HG03571 (cell line): Measurements from ENCODE around the gene TMEM147.

Experiments
- ATAC-seq: cut with Tn5 transposase; IDR thresholded peaks from one replicate; pipeline ENCODE4 v1.9.1; 2021; ENCODE audit not compliant: unreplicated experiment

TMEM147 gene, protein sequence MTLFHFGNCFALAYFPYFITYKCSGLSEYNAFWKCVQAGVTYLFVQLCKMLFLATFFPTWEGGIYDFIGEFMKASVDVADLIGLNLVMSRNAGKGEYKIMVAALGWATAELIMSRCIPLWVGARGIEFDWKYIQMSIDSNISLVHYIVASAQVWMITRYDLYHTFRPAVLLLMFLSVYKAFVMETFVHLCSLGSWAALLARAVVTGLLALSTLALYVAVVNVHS

DNA sequence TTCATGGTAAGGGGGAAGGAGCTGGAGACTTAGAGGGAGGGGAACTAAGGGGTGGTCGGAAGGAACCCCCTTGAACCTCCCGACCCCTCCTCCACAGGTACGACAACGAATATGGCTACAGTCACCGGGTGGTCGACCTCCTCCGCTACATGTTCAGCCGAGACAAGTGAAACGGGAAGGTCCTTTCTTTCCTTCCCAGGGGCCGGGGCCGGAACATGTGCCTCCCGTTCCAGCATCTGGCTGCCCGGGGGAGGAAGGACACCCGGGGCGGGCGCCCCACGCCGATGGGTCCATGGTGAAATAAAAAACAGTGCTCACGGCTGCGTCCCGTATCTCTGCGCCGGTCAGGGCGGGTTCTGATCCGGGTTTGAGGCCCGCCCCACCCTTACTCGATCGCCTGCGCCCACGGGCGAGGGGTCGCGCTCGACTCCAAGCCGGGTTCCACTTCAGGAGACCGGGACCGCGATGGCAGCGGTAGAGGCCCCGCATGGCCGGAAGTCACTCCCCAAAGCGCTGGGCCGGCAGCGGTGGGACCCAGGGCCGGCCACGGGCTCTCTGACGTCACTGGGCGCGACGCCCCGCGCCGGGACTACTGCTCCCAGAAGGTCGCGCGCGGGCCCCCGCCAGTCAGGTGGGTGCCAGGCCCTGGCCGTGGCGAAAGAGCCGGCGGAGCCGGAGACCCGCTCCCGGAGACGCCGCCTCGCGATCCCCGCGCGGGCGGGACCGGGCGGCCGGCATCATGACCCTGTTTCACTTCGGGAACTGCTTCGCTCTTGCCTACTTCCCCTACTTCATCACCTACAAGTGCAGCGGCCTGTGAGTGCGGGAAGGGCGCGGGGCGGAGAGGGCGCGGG is at the start of gene TMEM147:
TSS of gene TMEM147 (plus strand) at position 626 of the 854 bp plus-strand sequence. CDS start at position 740, 114 bp downstream.
- peak; percentile 72 for ATAC-seq

DNA sequence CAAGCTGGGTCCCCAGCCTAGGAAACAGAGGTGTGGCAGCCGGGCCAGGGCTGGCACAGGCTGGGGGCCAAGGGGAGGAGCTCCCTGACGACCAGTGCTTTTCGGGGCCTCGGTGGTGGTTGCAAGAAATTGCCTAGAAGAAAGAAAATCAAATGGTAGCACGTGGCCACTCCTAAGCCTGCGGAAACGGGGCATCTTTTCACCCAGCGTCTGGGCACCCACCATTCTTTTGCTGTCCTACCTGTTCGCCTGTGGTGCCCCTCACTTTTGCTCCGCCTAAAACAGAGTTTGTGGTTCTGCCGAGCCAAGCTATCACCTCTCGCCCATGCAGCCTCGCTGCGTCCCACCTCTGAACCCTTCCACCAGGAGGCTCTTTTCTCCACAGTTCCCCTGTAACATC is 48.0 kb upstream of the TMEM147 start:
- ATAC-seq = no peak

DNA sequence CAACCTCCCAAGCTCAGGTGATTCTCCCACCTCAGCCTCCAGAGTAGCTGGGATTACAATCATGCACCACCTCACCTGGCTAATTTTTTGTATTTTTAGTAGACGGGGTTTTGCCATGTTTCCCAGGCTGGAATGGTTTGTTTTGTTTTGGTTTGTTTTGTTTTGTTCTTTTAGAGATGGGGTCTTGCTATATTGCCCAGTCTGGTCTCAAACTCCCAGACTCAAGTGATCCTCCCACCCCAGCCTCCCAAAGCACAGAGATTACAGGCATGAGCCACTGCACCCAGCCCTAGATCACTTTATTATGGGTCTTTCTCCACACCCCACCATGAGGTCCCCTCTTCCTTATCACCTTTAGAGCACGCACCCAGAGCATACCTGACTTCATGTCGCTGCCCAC is 47.2 kb upstream of the TMEM147 start:
- no peak for ATAC-seq

DNA sequence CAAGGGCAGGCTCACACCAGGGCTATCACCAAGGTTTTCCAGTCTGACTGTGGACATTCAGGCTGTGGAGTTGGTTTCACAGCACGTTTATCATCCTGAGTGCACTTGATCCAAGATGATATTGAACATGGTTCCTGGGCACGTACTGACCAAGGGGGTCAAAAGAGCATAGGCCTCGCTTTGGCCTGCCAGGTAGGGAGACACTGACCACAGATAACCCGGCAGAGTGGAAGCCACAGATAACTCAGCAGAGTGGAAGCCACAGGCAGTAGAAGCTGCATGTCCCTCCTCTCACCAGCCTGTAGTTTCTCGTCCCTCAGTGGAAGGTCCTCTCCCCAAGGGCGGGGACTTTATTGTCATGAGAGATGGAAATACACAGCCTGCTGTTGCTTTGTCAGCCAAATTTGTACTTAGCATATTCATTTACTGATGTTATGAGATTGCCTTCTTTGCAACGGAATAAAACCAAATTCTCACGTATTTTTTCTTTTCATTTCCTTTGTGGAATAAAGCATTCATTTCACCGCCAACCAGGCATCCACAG is 46.4 kb upstream of the TMEM147 start:
- no peak for ATAC-seq

DNA sequence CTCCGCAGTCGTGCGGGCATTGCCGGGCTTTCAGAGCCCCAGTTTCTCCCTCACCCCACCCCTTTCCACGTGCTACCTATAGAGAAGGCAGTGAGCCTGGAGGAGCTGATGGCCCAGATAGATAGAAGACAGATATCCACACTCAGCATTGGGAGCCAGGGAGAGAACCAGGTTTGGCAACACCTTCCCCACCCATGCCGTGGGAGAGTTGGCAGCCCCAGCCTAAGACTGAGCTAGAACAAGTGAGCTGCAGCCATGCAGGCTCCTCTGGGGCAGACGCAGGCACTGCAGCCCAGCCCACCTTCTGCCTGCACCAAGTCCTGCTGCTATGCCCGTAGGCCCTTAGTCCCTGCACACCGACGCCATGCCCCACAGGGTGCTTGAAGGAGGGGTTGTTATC is 44.8 kb upstream of the TMEM147 start:
- ATAC-seq = no peak

DNA sequence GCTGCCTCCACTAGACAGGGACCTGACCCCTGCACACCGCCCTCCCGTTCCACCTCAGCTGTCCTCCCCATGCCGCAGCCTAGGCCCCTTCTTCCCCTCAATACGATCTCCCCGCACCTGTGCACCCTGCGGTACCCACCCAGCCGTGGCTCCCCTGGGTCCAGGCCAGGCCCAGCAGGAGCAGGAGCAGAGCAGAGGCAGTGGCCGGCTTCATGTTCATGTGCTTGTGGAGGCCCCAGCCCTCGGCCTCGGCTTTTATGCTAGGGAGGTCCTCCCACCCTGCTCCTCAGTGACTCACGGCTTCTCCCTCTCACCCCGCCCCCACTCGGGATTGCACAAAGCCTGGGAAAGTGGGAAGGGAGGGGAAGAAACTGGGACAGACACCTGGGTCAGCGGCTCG is 43.7 kb upstream of the TMEM147 start:
- no peak for ATAC-seq

DNA sequence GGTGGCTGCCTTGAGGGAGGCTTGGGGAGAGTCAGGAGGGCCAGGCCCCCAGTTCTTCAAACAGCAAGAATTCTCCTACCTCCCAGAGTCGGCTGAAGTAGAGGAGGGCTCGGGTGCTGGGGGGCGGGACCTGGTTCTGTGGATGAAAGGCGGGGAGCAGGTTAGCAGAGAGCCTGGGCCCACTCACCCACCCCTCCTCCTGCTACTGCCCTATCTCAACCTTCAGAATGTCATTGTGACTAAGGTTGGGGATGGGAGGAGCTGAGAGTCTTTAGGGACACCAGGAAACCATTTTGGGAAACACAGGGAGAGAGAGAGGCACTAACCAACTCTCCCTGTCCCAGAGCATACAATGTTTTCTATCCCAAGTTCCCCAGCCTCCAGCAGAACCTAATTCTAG is 42.7 kb upstream of the TMEM147 start:
- ATAC-seq = no peak

DNA sequence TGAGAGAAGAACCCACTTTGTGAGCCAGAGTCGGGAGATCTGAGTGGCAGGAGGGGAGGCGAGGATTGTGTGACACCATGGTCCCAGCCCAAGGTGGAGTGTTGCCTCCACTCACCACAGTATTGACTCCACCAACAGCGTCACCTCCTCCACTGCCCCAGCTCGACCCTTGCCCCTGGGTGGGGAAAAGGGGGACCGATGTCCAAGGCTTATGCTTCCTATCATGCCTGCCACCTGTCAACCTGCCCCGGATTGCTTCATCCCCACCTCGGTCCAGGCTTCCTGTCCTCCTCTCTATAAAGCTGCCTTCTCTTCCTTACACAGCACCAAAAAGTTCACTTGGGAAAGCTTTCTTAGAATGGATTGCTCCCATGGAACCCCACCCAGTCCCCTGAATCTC is 39.4 kb upstream of the TMEM147 start:
- ATAC-seq = no peak

DNA sequence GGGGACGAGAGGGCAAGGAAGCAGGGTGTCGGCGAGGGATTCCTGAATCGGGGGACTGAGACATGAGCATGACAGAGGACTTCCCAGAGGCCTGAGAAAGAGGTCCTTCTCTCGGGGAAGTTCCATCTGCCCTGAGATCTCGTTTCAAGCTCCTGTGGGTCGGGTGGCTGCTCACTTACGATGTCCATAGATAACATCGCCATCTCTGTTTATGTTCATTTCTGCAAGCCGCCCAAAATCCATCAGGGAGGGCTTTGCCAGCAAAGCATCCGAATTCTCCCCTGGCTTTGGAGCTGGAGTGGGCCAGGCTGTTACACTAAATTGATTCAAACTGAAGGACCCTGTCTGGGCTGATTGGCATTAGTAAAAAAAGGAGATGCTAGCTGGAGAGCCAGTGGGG is 37.9 kb upstream of the TMEM147 start:
- no peak for ATAC-seq

DNA sequence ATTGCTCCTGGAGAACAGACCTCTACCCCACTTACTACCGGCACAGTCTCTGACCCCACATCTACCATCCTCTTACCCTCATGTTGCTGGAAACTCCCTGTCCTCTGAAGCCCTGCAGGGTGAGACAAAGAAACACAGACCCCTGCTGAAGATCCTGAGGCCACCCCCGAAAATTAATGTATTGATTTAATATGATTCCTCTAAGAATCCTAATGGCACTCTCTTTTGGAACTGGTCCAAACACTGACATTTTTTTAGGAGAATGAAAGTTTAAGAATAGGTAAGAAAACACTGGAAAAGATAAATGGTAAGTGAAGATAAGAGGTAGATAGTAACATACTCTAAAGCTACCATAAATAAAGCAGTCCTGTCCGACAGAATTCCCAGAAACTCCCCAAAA is 37.3 kb upstream of the TMEM147 start:
- no peak for ATAC-seq

DNA sequence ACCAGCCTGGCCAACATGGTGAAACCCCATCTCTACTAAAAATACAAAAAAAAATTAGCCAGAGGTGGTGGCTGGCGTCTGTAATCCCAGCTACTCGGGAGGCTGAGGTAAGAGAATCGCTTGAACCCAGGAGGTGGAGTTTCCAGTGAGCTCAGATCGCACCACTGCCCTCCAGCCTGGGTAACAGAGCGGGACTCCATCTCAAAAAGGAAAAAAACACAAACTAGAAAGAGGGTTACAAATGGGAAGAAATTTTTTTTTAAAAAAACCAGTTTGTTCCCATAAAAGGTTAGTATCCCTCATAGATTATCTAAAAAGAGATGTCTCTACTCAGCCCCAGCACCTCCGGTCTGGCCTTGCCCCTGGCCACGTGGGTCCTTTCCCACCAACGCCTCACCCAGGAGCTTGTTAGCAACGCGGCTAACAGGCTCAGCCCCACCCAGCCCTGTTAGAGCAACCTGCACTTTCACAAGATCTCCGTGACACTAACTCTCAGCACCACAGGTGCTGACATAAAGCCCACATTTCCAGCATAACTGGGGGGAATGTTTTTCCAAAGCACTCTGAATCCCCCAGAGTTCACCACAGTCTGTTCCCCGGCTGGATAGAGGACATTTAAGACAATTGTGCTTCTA is 36.3 kb upstream of the TMEM147 start:
- no peak for ATAC-seq

DNA sequence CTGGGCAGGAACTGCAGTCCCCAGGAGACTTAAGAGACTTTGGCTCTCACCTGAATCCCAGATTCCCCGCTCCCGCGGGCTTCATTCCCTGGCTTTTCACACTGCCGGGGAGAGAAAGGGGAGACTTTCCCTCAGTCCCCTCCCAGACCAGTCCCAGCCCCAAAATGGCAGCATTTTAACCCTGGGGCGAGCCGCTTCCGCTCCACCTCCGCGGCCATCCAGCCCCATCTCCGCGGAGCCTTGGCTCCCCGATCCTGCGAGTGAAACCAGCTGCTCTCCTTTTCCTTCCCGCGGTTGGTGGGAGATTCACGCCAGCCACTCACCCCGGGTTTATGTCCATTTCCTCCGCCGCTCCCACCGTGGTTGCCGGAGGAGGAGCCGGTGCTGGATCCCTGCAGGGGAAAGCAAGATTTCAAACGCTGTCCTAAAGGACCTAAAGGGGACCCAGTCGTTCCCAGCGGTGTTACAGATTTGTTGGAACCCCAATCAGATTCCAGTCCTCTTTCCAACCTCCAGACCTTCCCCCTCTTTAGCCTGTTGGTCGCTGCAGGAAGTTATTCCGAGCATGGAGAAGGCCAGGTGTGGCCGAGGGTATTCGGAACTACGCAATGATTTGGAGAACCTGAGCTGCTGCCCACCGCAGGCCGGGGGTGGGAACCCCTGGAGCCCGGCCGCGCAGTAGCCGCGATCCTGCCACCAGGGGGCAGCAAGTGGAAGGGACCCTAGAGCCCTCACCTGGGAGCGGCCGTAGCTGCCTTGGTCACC is 35.4 kb upstream of the TMEM147 start:
- no peak for ATAC-seq

DNA sequence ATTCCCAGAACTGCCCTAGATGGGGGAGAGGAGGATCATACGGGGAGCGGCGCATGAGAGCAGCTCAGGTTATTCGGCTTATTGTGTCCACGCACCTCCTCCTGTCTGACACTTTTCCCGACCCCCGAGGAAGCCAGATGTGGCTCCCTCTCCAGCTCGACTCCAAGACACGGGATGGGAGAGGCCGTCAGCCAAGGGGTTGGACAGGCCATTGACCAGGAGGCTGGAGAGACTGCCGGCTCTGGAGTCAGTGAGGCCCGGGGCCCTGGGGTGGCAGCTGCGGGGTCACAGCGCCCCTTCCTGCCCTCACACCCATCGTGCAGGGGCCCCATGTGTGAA is 34.8 kb upstream of the TMEM147 start:
- no peak for ATAC-seq

DNA sequence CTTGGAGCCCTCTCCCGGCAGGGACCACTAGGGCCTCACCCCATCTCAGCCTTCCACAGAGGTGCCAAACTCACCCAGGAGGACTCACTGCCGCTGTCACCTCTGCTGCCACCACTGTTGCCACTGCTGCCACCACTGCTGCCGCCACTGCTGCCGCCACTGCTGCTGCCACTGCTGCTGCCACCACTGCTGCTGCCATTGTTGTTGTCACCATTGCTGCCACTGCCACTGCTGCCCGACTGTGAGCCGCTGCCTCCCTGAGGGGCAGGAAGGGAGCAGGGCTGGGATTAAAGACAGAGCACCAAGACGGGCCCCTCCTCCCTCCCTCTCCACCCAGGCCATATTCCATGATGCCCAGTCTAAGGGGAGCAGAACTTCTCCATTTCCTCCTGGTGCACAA is 34.1 kb upstream of the TMEM147 start:
- ATAC-seq = no peak

DNA sequence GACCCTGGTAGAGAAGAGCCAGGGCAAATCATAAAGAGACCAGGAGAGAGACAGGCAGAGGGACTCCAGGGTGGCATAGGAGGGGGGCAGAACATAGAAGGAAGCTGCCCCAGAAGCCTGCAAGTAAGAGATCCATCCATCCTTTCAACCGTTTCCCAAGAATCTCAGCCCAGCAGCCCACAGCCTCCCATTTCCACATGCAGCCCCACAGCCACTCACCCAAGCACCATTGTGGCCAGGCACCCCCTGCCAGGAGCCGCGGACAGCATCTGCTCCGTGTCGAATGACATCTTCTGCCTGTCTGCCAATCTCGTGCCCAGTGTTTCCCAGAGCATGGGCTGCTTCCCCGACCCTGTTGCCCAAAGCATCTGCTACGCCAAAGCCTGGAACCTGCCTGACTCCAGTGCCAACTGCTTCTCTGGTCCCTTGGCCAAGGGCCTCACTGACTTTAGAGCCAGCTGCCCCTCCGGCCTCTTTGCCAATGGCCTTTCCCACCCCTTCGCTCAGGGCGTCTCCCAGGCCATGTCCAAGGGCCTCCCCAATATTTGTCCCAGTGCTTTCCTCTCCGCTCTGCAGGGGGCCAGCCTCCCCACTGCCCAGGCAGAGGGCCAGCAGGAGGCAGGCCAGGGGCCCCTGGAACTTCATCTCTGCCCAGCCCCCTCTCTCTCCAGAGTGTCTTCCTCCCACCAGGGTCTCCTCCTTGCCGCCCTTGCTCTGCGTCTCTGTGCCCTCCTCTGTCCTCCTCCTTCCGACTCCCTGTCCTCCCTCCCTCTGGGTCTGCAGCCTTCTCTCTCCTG is 32.4 kb upstream of the TMEM147 start:
- ATAC-seq = no peak

DNA sequence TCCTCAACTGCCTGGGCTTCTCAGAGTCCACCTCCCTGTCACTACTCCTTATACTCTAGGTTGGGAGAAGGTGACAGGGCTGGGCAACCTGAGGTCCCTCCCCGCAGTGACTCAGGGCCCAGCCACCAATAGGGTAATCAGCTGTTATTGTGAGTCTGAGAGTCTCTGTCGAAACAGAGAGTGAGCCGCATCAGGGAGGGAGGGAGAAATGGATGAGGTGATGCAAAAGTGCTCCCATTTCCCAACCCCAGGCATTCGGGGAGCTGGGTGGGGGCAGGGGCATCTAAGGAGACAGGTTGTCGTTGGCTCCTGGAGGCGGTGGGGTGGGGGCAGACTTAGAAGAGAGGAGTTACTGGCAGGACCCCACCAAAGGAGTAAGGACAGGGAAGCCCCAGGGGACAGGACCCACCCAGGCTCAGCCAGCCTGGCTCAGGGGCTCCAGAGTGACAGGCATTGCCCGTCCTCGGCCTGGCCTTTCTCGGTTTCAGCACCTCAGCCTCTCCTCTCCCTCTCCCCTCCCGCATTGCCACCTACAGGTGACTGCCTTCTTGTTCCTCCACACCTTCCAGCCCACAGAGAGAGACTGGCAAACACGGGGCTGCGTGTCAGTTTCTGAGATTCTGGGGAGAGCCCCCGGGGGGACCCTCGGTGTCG is 31.7 kb upstream of the TMEM147 start, which contains the start of gene DMKN:
TSS of gene DMKN (minus strand) at position 22 of the 654 bp plus-strand sequence. CDS start 174 bp downstream, outside the sequence.
- no peak for ATAC-seq

DNA sequence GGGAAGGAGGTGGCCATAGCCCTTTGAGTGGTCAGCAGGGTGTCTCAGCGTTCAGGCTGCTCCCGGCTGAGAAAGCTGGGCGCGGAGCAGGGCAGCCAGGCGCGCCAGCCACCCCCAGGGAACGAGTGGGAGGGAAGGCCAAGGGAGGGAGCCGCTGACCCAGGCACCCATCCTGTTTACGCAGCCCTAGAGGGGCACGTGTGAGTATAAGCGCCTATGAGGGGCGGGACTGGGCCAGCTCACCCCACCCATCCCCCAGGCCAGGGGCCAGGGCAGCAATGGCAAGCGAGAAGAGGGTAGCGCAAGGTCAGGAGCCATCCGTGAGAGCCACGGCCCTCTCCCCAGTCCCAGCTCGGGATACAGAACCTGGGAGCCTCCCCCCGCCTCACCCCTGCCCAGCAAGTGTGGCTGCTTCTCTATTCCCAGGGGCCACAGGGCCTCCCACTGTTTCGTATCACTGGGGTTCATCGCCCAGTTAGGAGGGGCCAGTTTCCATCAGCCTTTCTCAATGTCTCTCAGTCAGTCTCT is 31.1 kb upstream of the TMEM147 start:
- no peak for ATAC-seq

DNA sequence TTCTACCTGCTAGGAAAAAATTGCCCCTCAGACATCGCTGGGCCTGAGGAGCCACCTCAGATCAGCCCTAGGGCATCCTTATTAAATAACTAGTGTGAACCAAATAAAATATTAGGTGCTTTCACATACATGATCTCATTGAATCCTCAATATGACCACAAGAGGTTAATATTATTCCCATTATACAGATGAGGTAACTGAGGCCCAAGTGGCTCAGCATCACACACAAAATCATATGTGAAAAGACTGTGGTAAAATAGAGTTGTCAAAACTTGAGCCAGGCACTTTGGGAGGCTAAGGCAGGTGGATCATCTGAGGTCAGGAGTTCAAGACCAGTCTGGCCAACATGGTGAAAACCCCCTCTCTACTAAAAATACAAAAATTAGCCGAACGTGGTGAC is 29.1 kb upstream of the TMEM147 start:
- no peak for ATAC-seq

DNA sequence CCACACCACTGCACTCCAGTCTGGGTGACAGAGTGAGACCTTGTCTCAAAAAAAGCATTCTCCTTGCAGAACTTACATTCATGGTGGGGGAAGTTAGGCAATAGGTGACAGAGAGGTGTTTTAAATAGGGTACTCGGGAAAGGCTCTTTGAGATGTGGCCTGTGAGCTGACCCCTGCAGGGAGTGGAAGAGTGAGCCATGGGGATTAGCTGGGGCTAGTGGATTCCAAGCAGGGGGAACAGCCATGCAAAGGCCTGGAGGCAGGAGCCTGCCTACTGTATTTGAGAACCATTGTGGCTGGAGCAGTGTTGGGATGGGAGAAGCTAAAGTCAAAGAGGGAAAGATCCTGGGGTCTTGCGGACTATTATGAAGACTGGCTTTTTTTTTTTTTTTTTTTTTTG is 28.1 kb upstream of the TMEM147 start:
- no peak for ATAC-seq

DNA sequence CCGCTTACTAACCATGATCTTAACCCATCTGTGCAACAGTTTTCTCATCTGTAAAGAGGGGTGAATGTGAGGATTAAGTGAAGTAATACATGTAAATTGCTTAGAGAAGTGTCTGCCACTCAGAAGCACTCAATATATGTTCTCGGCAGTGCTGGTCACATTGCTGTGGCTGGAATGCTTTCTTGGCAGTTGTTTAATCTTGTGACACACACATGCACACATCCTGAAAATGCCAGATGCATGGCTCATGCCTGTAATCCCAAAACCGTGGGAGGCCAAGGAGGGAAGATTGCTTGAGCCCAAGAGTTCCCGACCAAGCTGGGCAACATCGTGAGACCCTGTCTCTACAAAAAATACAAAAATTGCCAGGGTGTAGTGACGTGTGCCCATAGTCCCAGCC is 27.1 kb upstream of the TMEM147 start:
- no peak for ATAC-seq
